ENCODE results near the gene KAZN.

The KAZN gene

GRCh38 chr1:15011661-15012060 lies 413.2 kb downstream of the KAZN start:
- TF ChIP-seq CTCF (IDR thresholded peaks at IDR 0.05; ENCODE audit: borderline replicate concordance, insufficient read depth, low read depth, low read length): no peak
- H3K4me3 ChIP-seq (ENCODE audit: low read depth, low read length): no peak overlapping the region

GRCh38 chr1:15012822-15013221 lies 414.3 kb downstream of the KAZN start:
- H3K4me3 ChIP-seq (ENCODE audit: low read depth, low read length): no peak overlapping the region
- no peak for TF ChIP-seq CTCF (IDR thresholded peaks at IDR 0.05; ENCODE audit: borderline replicate concordance, insufficient read depth, low read depth, low read length)

GRCh38 chr1:15013767-15014166 lies 415.3 kb downstream of the KAZN start:
- TF ChIP-seq CTCF (IDR thresholded peaks at IDR 0.05; ENCODE audit: borderline replicate concordance, insufficient read depth, low read depth, low read length): no peak
- H3K4me3 ChIP-seq (ENCODE audit: low read depth, low read length): no peak overlapping the region

GRCh38 chr1:15014516-15014915 lies 416.0 kb downstream of the KAZN start:
- H3K4me3 ChIP-seq (ENCODE audit: low read depth, low read length): no peak overlapping the region
- no peak for TF ChIP-seq CTCF (IDR thresholded peaks at IDR 0.05; ENCODE audit: borderline replicate concordance, insufficient read depth, low read depth, low read length)

- TF ChIP-seq CTCF (IDR thresholded peaks at IDR 0.05; ENCODE audit: borderline replicate concordance, insufficient read depth, low read depth, low read length): no peak
- no peak overlapping the region for H3K4me3 ChIP-seq (ENCODE audit: low read depth, low read length)
Observed at GRCh38 chr1:15016001-15016400, 417.5 kb downstream of the KAZN start.

- no peak for TF ChIP-seq CTCF (IDR thresholded peaks at IDR 0.05; ENCODE audit: borderline replicate concordance, insufficient read depth, low read depth, low read length)
- no peak overlapping the region for H3K4me3 ChIP-seq (ENCODE audit: low read depth, low read length)
Observed at GRCh38 chr1:15016526-15016925, 418.0 kb downstream of the KAZN start.

GRCh38 chr1:15017120-15017519 lies 418.6 kb downstream of the KAZN start:
- no peak overlapping the region for H3K4me3 ChIP-seq (ENCODE audit: low read depth, low read length)
- TF ChIP-seq CTCF (IDR thresholded peaks at IDR 0.05; ENCODE audit: borderline replicate concordance, insufficient read depth, low read depth, low read length): no peak
